A204.1 (cell line): ENCODE measurements around the gene CARD9.
"Not testable (repeated sequence)": the region's sequence is repeated elsewhere in the genome, so short reads cannot be mapped to it uniquely, and the experiment has no call there.

Experiments used
- FAIRE-seq: peaks from 2 replicates; lab custom pipeline; 2012; peaks lifted over from hg19 to GRCh38; lab: Jason Lieb, UNC

The CARD9 gene

DNA sequence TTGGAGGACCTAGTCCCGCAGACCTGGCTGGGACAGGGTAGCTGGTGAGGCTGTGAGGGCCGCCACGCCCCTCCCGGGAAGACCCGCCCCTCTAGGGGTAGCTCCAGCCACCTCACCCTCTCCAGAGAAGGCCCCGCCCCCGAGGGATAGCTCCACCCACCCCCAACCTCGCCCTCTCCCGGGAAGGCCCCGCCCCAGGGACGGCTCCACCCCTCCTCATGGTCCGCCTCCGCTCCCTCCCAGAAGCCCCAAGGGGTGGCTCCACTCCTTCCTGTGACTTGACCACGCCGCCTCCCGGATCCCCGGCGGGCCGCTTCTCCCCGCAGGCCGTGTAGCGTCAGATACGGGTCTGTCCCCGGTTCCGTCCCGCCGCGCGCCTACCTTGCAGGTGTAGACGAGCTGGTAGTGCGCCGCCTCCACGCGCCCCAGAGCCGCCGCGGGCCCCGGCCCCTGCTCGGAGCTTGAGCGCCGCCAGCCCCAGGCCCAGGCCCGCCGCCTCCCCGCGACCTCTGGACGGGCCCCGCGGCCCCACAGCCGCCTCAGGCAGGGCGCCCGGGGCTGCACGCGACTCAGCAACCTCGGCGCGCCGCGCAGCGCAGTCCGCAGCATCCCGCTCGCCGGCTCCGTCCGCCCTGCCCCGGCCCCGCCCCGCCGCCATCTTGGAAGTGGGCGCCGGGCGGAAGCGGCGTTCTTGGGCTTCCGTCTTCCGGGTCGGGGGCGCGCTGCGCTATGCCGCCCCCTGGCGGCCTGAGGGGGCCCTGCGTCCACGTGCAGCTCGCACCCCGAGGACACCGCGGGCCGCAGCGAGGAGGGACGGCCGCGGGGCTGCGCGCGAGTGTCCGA is 10.1 kb downstream of the CARD9 start, which contains the start of gene DNLZ:
Gene DNLZ, minus strand, starts transcription at position 639 of the 843 bp plus-strand sequence. Its CDS starts 30 bp downstream, at position 609.
- FAIRE-seq = peak; percentile 78

DNA sequence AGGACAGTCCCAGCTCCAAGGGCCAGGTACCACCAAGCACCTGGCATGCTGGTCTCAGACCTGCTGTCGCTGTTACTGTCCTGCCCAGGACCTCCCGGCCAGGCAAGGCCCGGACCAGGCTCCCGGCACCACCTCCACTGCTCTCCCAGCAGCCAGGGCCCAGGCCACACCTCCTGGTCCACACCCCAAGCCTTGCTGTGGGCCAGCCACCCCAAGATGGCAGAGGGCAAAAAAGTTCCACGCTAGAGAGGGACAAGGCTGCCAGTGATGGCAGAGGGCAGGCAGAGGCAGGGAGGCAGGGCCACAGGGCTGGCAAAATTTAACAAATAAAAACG is 11.1 kb downstream of the CARD9 start:
- FAIRE-seq = no peak

DNA sequence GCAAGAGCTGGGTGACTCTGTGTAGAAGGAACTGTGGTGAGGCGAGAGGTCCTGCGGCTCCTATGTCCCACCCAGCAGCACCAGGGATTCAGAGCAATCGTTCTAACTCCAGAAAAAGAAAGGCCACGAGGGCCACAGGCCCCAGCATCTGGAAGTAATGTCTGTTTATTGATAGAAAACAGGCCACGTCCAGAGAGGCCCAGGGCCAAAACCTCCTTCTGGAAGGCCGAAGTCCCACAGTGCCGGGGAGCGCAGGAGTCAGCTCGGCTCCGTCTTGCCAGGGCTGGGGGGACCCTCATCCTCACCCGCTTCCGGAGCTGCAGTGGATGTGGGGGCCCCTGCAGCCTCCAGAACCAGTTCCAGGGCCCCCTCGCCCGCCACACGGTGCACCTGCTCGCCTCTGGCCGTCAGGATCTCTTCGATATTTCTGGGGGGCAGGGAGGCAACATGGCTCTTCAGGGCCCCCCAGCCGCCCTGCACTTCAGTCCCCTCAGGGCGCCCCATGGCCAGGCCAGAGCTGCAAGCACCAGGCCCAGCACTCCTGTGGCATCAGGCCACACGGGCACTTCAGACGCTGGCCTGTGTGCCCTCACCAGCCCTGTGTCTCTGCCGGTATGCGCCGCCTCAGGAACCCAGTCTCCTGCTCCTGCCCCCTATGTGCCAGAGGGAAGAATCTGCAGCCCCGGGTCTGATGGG is 11.6 kb downstream of the CARD9 start:
- no peak for FAIRE-seq

DNA sequence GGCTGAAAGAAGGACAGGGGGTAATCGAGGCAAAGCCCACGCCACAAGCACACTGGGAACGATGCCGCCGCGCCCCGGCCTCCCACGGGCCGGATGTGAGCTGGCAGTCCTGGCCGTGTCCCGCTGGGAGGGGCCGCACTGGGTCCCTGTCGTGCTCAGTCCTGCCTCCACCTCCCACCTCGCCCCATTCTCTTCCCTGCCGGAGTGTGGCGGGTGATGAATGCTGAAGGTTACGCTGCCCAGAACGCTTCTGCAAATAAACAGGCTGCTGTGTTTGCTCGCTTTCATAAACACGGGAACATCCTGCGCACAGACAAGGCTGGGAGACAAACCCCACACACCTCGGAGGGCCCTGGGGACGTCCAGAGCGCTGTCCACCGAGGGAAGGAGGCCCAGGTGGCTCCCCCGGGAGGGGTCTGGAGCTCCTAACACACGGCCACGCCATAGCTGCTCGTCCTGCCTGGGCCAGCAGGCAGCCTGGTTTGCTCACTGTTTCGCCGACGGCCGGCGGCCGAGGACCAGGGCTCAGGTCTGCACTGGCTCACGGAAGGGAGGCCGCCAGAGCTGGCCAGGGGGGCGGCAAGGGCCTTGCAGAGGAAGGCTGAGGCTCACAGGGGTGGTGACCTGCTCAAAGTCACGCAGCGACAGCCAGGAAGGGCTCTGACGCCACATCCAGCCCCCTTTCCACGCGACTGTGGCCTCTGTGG is 12.3 kb downstream of the CARD9 start:
- no peak for FAIRE-seq

DNA sequence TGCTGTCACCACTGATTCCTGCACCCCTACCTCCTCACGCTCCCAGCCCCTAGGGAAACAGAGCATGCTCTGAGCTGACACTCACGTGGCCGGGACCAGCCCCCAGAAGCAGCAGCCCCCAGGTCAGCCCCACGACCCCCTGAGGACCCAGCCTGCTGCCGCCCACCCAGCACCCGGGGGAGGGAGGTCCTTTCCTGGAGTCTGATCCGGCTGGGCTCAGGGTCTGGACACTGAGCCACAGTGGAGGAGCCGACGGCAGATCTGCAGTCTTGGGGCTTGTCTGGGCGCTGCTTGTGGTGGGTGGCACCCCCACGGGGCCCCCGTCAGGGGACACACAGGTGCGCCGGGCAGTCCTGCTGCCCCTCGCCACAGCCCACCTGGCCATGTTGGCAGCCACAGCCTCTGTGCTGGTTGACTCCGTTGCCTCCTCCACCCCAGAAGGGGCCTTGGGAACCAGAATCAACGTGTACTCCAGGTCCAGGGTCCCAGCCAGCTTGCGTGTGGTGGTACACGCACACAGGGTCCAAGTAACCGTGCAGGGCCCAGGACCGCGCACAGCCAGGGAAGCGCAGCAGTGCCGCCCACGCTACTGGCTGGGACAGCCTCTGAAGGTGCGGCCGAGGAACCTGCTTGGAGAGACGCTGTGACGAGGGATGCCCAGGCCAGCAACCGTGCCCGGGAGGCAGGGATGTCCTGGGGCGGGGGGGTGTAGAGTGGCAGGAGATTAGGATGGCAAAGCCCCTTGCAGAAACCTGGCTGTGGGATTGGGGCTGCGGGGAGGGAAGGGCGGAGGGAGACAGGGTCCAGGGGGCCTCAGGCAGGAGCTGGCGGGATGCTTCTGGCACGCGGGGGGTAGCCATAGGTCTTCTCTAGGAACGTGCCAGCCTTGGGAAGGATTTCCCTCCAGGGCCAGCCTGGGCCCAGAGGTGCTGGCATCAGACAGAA is 13.4 kb downstream of the CARD9 start:
- no peak for FAIRE-seq

DNA sequence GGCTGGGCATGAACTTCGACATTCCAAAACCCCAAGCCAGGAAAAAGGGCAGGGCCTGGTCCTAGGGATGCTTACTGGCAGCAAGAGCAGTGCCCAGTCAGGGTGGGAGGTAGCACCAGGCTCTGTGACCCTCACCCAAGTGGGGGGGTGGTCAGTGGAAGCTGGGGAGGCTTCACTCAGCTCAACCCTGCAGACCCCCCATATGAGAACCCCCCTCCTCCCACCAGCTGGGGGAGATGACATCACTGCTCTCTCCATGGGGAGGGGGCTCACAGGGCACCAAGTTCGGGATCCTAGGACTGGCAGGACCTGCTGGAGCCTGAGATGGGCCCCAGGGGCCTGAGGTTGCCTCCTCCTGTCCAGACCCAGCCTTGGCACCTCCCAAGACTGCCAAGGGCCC is 14.6 kb downstream of the CARD9 start:
- FAIRE-seq = no peak

DNA sequence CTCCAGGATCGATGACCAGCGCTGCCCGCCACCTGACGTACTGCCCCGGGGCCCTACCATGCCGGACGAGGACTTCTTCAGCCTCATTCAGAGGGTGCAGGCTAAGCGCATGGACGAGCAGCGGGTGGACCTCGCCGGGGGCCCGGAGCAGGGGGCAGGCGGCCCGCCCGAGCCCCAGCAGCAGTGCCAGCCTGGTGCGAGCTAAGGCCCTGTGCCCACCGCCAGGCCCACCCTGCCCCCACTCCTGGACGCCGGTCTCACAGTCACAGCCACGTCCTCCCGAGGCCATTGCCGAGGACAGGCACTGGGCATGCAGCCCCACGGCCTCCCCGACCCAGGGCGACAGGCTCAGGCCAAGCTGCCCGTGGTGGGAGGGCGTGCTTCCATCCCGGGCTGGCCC is 15.5 kb downstream of the CARD9 start:
- FAIRE-seq = no peak

DNA sequence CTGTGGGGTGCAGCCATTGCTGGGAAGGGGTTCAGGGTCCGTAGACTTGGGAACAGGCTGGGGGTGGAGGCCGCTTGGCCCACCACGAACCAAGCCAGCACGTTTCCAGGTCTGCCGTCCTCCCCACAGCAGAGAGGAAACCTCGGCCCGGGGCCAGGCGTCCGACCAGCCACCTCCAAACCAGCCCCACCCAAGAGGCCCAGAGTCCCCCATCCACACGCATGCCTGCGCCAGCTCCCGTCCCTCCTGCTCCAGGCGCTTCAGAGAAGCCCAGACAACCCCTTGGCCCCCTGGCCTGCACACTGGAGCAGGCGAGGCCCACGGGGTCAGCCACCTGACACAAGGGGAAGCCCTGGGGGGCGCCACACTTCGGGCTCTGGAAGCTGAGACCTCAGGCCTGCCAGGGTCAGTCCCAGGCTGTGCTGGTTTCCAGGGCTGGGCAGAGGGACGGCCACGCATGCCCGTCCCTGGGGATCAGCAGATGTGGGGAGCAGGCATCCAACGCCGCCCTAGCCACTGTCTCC is 16.2 kb downstream of the CARD9 start:
- FAIRE-seq = no peak

DNA sequence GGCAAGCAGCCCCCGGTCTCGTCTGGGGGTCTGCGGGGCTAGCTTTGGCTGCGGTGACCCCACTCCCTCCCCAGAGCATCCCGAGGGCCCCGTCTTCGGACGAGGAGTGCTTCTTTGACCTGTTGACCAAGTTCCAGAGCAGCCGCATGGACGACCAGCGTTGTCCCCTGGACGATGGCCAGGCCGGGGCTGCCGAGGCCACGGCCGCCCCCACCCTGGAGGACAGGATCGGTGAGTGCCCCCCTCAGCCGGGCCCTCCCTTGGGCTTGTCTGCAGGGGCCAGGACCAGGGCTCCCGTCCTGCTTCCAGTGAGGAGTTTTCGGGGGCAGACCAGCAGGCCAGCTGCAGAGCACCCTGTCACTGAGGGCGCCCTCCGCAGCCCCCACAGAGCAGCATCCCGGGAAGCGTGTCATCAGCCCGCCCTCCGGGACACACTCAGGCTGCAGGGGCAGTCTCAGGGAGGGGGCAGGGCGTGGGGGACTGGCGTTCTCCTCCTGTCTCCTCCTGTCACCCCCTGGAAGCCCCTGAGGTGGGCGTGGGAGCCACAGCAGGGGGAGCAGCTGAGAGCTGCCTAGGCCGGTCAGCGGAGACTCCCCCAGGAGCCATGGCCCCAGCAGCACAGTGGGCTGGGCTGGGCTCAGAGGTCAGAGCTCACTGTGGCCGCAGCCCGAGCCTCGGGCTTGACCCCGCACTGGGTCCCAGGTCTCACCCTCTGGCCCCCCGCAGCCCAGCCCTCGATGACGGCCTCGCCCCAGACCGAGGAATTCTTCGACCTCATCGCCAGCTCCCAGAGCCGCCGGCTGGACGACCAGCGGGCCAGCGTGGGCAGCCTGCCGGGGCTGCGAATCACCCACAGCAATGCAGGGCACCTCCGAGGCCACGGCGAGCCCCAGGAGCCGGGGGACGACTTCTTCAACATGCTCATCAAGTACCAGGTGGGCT is 17.6 kb downstream of the CARD9 start:
- no peak for FAIRE-seq

DNA sequence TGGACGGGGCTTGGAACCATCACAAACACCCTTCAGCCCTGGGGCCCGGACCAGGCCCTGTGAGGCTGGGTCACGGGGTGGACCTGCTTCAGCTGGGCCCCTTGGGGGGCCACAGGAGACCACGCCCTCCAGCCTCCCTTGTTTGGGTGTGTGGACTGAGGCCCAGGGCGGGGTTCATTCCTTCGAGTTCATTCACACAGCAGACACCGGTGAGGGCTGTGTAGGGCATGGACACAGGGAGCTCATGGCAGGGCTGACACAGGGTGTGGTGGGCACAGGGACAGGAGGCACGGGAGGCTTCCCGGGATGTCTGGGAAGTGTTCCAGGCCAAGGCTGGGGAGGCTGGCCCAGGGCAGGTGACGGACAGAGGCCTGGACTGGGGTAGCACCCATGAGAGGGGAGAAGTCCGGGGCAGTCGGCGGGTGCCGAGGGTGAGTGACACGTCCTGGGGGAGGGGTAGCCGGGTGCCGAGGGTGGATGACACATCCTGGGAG is 18.8 kb downstream of the CARD9 start:
- FAIRE-seq = no peak

DNA sequence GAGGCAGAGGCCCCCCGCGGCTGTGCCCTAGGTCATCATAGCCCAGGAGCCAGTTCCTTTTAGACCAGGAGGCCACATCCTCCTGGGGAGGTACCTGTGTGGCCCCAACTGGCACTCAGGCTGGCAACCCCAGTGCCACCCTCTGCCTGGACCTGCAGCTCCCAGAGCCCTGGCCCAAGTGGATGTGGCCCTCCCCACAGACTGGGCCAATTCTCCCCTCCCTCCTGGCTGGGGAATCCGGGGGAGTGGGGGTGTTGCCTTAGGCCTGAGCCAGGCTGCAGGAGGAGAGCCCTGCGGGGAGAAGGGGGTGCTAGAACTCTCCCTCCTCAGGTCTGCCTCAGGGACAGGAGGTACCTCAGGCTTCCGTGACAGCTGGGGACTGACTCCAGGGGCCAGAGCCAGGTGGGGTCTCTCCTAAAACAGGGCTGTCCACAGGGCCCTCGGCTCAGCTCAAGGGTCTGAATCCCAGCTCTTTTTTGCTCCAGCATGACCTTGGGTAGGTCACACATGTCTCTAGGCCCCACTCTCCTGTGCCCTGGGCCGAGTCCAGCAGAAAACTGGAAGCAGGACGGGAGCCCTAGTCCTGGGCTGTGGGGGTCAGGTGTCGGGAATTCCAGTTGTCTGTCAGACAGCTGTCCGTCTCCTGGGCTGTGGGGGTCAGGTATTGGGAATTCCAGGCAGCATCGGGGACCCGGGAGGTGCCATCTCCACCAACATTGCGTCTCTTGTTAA is 19.5 kb downstream of the CARD9 start:
- FAIRE-seq = no peak

DNA sequence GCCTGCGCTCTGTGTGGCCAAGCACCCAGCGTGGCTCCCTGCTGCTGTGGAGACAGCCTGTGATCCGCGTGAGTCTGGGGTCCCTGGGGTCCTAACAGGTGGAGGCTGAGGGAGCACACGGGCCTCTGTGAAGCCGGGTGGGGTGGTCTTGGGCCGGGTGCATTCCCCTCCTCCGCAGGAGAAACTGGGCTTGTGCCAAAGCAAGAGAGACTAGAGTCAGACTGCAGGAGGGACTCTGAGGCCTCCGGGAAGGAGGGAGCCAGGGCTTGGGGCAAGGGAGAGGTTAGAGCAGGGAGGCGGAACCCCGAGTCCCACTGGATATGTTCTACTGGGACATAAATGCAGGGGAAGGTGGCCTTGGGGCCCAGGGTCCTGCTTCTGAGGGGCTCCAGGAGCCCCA is 20.4 kb downstream of the CARD9 start:
- FAIRE-seq = no peak

DNA sequence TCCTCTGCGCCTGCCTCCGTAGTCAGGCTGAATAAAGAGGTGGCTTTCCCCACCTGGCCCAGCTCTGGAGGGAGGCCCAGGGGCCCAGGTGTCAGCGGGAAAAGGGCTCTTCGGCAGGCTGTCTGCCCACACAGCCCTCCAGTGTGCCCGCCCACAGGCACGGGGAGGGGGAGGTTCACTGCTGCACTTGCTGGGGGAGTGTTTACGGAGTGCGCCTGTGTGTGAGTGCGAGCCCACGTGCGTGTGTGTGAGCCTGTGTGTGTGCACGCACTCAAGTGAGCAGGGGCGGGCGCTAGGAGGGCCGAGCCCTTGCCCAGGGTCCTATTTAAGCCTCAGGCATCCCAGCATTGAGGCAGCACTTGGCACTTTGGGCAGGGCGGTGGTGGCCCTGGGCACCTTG is 20.8 kb downstream of the CARD9 start:
- no peak for FAIRE-seq

DNA sequence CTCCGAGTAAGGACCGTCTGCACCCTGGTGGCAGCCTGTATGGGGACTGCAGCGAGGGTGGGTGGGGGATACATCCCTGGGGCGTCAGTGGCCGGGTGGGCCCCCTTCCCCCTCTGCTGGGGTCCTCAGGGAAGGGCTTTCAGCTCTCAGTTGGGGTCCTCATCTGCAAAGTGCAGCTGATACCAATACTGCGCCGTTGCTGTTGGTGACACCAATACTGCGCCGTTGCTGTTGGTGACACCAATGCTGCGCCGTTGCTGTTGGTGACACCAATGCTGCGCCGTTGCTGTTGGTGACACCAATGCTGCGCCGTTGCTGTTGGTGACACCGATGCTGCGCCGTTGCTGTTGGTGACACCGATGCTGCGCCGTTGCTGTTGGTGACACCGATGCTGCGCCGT is 21.6 kb downstream of the CARD9 start:
- FAIRE-seq = not testable (repeated sequence)

DNA sequence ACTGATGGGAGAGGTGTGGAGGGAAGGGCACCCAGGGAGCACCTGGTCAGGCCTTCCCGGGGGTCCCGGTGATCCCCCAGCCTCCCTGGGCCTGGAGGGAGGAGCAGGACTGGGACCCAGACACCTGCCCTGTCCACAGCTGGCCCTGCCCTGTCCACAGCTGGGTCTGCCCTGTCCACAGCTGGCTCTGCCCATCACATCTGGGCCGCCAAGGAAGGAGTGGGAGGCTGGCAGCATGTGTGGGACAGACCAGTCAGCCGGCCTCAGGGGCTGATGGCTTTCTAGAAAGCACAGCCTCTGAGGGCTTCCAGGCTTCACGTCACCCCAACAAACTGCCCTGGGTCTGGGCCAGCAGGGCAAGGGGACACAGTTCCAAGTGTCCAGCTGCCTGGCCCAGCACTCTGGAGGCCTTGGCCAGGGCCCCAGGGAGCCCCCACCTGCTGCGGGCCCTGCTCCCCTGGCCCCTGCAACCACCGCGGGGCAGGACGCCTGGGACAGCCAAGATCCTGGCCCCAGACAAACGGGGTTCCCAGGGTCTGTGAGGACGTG is 22.1 kb downstream of the CARD9 start:
- FAIRE-seq = no peak

DNA sequence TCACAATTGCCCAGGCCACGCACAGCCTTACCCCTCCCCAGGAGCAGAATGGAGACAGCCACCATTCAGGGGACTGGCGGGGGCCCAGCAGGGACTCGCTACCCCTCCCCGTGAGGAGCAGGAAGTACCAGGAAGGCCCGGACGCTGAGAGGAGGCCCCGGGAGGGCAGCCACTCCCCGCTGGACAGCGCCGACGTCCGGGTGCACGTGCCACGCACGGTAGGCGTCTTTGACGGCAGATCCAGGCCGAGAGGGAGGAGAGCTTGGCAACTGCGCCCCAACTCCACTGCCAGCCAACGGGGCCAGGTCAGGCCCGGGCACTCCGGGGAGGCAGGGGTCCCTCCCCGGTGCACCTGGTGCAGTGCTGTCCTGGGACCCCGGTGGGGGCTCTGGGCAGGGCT is 23.9 kb downstream of the CARD9 start:
- no peak for FAIRE-seq

DNA sequence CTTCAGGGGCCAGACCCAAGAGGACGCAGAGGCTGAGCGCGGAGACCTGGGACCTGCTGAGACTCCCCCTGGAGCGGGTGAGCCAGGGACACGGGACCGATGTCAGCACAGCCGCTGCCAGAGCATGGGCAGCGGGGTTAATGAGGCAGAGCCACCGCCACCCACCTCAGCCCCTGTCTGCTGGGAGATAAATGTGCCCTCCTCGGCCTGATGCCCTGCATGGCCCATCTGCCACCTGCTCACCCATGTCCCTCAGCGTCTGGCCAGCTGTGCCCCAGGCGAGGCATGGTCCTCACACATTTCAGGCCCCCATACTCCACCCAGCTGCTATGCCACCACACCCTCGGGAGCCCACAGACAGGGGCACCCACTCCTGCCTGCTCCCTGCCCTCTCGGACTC is 24.8 kb downstream of the CARD9 start:
- FAIRE-seq = no peak

DNA sequence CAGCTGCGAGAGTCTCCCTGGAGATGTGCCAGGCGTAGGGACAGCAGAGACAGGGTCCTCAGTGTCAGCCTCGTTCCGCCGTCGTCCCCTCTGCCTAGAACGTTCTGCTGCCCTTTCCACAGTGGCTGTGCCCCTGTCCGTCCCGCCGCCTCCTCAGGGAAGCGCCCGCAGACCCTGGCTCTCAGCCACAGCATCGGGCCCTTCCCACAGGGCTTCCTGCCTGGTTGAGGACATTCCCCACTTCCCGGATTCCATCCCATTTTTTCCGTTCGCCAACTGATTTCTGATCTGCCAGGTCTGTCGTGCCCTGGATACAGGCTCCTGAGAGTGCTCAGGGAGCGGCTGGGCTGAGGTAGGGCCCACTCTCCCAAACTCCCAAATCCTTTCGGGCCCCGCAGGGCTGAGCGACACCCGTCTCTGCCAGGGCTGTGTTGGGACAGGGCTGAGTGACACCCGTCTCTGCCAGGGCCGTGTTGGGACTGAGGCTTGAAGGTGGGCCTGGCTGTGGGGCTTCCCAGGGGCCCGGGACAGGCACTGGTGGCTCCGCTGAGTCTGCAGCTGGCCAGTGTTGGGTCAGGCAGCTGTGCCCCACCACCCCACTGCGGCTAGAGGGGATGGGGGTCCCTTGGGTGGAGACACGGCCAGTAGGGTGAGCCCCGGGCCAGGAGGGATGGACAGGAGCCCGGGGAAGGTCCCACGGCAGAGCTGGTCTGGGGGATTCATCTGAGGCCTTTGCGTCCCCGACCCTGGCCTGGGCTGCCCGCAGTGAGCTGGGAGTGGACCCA is 25.8 kb downstream of the CARD9 start:
- FAIRE-seq = no peak
